IPS-NIHi7 (cell line): Measurements from ENCODE around the gene CNR1.
"Not testable (repeated sequence)": the region's sequence is repeated elsewhere in the genome, so short reads cannot be mapped to it uniquely, and the experiment has no call there.

ENCODE experiments used
- DNase-seq: peaks from one replicate; pipeline ENCODE4 v3.0.0; 2012; ENCODE audit warnings: mixed read lengths; ENCODE audit errors: extremely low spot score

Gene CNR1

GRCh38 chr6:88165844-88166492, at the start of gene CNR1:
TSS of gene CNR1 (minus strand) at chr6:88166347. CDS start at chr6:88145274, 21,073 bp downstream.
- DNase-seq = peak; percentile 48

DNA sequence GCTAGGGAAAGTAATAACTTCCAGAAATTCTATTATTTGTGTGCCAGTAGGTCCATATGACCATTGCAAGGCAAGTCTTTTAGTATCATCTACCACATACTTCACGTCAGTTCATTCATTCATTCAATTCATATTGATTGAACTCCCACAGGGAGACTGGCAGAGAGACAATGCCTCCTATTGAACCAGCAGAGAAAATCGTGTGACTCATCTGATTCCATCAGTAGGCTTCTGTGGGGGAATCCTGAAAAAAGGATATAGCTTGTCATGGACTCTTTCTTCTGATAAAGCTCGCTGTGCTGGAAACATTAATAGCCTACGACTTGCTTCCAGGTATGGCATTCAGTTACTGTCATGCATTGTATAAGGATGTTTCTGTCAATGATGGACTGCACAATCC, 45.3 kb upstream of the CNR1 start:
- DNase-seq = peak; percentile 14

- DNase-seq = no peak
Observed at GRCh38 chr6:88209301-88209700, 43.2 kb upstream of the CNR1 start.

- no peak for DNase-seq
Observed at GRCh38 chr6:88208726-88209125, 42.6 kb upstream of the CNR1 start.

DNA sequence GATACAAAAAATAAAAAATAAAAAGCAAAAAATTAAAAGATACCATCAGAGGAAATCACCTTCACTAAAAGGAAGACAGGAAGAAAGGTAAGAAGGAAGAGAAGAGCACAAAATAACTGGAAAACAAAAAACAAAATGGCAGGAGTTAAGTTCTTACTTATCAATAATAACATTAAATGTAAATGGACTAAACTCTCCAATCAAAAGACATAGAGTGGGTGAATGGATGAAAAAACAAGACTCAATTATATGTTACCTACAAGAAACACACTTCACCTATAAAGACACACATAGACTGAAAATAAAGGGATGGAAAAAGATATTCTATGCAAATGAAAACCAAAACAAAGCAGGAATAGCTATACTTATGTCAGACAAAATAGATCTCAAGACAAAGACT, 35.6 kb upstream of the CNR1 start:
- not testable (repeated sequence) for DNase-seq

- DNase-seq = no peak
Observed at GRCh38 chr6:88184921-88185320, 18.8 kb upstream of the CNR1 start.

- DNase-seq = no peak
Observed at GRCh38 chr6:88183471-88183870, 17.3 kb upstream of the CNR1 start.

DNA sequence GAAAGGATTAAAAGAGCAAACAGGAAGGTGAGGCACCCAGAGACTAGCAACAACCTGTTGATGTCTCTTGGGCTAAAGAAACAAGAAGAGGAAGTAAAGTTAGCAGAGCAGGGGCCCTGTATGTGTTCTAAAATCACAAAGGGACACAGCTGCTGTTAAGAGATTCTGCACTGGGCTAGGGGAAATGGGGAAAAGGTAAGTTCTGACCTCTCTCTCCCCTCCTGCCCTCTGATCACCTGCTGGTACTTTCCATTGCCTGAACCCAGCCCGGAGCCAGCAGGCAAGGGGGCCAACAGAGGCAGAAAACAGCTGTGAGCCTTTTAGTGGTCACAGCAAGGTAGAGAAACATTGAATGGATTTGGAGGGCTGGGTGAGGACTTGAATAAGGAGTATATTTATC, 13.5 kb upstream of the CNR1 start:
- DNase-seq = no peak

DNA sequence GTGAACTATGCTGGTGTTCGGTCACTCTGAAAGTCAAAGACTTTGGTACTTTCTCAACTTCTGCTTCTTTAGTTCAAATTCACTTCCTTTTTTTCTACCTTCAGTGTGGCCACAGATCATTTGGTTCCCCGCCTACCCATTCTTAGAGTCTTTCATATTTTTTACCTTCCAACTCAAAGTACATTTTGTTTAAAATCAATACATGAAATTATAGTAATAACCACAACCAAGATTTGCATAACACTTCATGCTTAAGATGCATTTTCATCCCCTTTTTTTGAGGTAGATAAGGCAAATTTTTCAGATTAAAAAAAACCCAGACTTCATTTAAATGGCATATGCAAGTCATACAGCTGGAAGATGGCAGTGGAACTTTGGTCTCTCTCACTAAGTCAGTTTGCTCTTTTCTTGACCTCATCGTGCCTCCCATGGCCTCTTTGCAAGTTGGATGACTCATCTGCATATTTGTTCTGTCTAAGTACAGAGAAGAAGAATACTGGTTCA, 11.9 kb upstream of the CNR1 start:
- DNase-seq = no peak

- no peak for DNase-seq
Observed at GRCh38 chr6:88174906-88175305, 8.8 kb upstream of the CNR1 start.

DNA sequence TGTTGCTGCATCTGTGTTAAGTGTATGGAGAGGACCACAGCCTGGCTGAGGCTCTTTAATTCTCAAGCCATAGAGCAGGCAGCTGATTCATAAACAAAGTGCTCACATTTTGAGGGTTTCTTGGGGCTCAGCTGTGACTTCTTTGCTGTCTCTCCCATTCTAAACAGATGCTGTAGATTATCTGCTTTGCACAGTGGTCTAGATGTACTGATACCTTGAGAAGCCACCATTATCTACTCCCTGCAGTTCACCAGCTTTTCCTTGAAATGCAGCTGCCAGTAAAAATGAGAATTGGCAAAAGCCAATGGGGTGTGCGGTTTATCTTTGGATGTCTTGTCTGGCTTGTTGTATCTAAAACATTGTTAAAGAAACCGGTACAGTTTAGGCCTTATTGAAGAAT, 5.2 kb upstream of the CNR1 start:
- no peak for DNase-seq

DNA sequence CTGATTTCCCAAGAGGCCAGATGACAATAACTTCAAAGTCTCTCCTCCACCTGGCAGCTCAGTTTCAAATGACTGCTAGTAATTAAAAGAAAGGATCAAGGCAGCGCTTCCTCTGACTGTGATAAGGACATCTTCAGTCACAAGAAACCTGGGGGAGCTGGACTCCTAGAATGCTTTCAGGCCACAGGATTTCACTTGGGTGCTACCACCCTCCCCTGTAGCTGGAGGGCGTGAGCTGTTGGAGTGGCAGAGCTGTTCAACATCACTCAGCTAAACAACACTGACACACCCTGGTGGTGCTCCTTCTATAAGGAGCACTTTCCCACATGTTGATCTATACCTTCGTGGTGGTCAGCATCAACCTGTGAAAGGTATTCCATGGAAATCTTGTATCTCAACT, 2.2 kb upstream of the CNR1 start:
- DNase-seq = no peak

GRCh38 chr6:88167352-88167937, 1.3 kb upstream of the CNR1 start:
- peak; percentile 15 for DNase-seq

DNA sequence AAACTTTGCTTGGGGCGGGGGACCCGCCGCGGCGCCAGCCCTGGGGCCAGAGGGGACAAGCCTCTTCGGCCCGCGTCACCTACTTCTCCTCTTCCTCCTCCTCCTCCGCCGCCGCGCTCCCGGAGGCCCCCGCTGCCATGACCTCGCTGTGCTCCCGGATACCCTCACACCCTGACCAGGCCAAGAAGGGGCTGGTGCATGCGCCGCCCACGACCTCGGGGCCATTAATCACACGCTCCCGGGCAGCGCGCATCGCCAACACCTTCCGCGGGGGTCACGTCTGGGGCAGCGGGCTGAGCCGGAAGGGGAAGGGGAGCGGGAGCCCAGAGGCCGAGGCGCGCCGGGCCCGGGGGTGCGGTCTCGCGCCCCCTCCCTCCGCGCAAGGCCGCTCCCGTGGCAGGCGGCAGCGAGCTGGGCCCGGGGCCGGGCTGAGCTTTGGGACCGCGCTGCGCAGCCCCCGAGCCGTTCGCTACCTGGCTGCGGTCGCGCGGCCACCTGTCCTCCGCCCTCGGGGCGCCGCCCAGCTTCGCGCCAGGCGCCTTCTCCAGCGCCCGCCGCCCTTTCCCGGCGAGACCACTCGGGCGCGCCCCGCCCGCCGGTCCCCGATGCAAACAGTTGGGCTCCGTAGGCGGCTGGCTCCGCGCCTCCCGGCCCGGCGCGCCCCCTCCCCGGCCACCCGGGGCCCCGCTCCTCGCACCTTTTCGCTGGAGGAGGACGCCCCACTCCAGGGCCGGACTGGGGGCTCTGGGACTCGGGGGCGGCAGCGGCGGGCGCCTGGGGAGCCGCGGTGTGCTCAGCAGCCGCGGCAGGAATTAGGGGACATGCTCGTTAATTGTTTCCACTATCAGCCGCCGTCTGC, 575 bp upstream of the CNR1 start:
- peak; percentile 51 for DNase-seq

- DNase-seq = no peak
Observed at GRCh38 chr6:88165087-88165843, 882 bp downstream of the CNR1 start.

GRCh38 chr6:88164061-88164460, 2.1 kb downstream of the CNR1 start:
- no peak for DNase-seq

DNA sequence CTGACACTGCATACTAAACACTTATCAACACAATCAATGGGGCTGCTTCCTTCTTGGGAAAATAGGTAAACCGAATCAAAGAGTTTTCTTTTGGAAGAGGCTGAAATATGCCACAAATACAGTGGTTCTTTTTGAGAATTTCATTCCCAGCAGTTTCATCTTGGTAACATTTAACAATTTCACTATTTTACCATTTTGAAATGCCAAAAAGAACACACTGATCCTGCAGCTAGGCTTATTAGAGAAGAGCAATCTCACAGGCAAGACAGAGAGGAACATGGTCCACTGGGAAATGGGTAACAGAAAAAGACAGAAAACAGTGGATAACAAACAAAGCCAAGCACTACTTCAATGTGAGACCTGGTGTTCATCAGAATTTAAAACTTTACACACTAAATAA, 2.5 kb downstream of the CNR1 start:
- DNase-seq = no peak

GRCh38 chr6:88161940-88162339, 4.2 kb downstream of the CNR1 start:
- DNase-seq = no peak

- no peak for DNase-seq
Observed at GRCh38 chr6:88157106-88157505, 9.0 kb downstream of the CNR1 start.

- DNase-seq = no peak
Observed at GRCh38 chr6:88145298-88145963, 20.7 kb downstream of the CNR1 start.

- no peak for DNase-seq
Observed at GRCh38 chr6:88144637-88145297, 21.4 kb downstream of the CNR1 start.
